HCT116 (cell line): ENCODE data around the gene PIEZO2. TPM values are rescaled to one million over a fixed set of nuclear protein-coding genes. Genes with fewer than 3 reads are reported as not detected.

ENCODE experiments used
- ATAC-seq: fragments of 200-7000 bp; cut with Tn5 transposase; 2 replicates; pipeline ENCODE4 v1.9.1; 2020; ENCODE audit warnings: mild to moderate bottlenecking, moderate library complexity
- BruUV-seq: library from RNA; stranded (reverse); fragments of 400-500 nt; replicated peaks from 2 replicates; lab custom pipeline; 2021; lab: Mats Ljungman, UMichigan
- CTCF ChIA-PET: fragments of 300-600 bp; sonication (Branson Sonifier 250); formaldehyde crosslinking; loops from one replicate; lab custom pipeline; 2021; ENCODE audit warnings: antibody characterized with exemption; lab: Charles Lee
- POLR2A ChIA-PET: fragments of 300-600, 350-600 bp; sonication (Branson Sonifier 250); formaldehyde crosslinking; loops from one replicate; lab custom pipeline; 2021; ENCODE audit warnings: antibody characterized with exemption; lab: Charles Lee
- RAD21 ChIA-PET, 2 experiments: fragments of 300-600 bp; sonication (Branson Sonifier 250); formaldehyde crosslinking; loops; one replicate each; lab custom pipeline; 2023; ENCODE audit warnings: low total read pairs in 2 of 2; ENCODE audit not compliant: uncharacterized antibody in 2 of 2, unreplicated experiment in 2 of 2, low non-redundant PET in 1 of 2; lab: Charles Lee
- DNase-seq: peaks from one replicate; pipeline ENCODE4 v3.0.0-alpha.2; 2010; ENCODE audit warnings: low read depth, low spot score
- H2AFZ ChIP-seq: fragments of 200-600 bp; shearing (Covaris generic), sonication (generic); 2 replicates; pipeline ENCODE4 v1.6.1; 2017; ENCODE audit warnings: low read depth, mixed run types, mixed read lengths, antibody characterized with exemption, low read length; ENCODE audit not compliant: poor library complexity, severe bottlenecking
- H3K27ac ChIP-seq: 2 replicates; pipeline ENCODE4 v1.5.1; 2012; ENCODE audit warnings: low read depth, low read length
- H3K27me3 ChIP-seq: fragments of 200-600 bp; sonication (generic); 2 replicates; pipeline ENCODE4 v1.6.1; 2016; ENCODE audit warnings: mixed run types, low read length, mixed read lengths; ENCODE audit not compliant: insufficient read depth
- H3K36me3 ChIP-seq, 2 experiments: fragments of 200-500 bp in 1 of 2; fragments of 200-600 bp in 1 of 2; sonication (Bioruptor generic) in 1 of 2; sonication (generic) in 1 of 2; 2 replicates each; pipeline versions ENCODE4 v1.5.1 to v1.6.1; 2014 to 2016; ENCODE audit warnings: low read length in 2 of 2, inconsistent platforms in 1 of 2, mixed read lengths in 1 of 2, mixed run types in 1 of 2; ENCODE audit not compliant: insufficient read depth in 2 of 2, control insufficient read depth in 1 of 2
- H3K4me1 ChIP-seq, 2 experiments: fragments of 200-600 bp in 1 of 2; sonication (generic) in 1 of 2; 2 replicates each; pipeline versions ENCODE4 v1.5.1 to v1.6.1; 2012 to 2017; ENCODE audit warnings: low read length in 2 of 2, inconsistent platforms in 1 of 2, mild to moderate bottlenecking in 1 of 2, mixed read lengths in 1 of 2, mixed run types in 1 of 2, moderate library complexity in 1 of 2; ENCODE audit not compliant: insufficient read depth in 2 of 2, control insufficient read depth in 1 of 2
- H3K4me2 ChIP-seq: fragments of 200-600 bp; sonication (generic); 2 replicates; pipeline ENCODE4 v1.6.1; 2017; ENCODE audit warnings: mixed run types, low read length, mixed read lengths
- H3K4me3 ChIP-seq, 2 experiments: fragments of 200-600 bp in 1 of 2; sonication (generic) in 1 of 2; replicated peaks in 1 of 2; 2 replicates each; pipeline ENCODE4 v1.5.1; 2011 to 2016; ENCODE audit warnings: low read length in 2 of 2, control low read depth in 1 of 2, low read depth in 1 of 2, mild to moderate bottlenecking in 1 of 2, mixed read lengths in 1 of 2, mixed run types in 1 of 2
- H3K79me2 ChIP-seq: fragments of 200-600 bp; sonication (generic); 2 replicates; pipeline ENCODE4 v1.6.1; 2017; ENCODE audit warnings: mild to moderate bottlenecking, mixed run types, low read length, moderate library complexity, mixed read lengths; ENCODE audit not compliant: insufficient read depth
- H3K9ac ChIP-seq: fragments of 200-600 bp; sonication (generic); 2 replicates; pipeline ENCODE4 v1.6.1; 2016; ENCODE audit warnings: low read length, mixed read lengths
- H3K9me2 ChIP-seq: fragments of 200-600 bp; sonication (generic), shearing (Covaris generic); 2 replicates; pipeline ENCODE4 v1.6.1; 2017; ENCODE audit warnings: mixed run types, mild to moderate bottlenecking, moderate library complexity; ENCODE audit not compliant: insufficient read depth
- H3K9me3 ChIP-seq, 2 experiments: fragments of 200-500 bp in 1 of 2; fragments of 200-600 bp in 1 of 2; sonication (Bioruptor generic) in 1 of 2; sonication (generic) in 1 of 2; 2 replicates each; pipeline ENCODE4 v1.6.1; 2014 to 2017; ENCODE audit warnings: low read length in 2 of 2, mixed read lengths in 2 of 2, inconsistent platforms in 1 of 2, low read depth in 1 of 2, mild to moderate bottlenecking in 1 of 2, mixed run types in 1 of 2, moderate library complexity in 1 of 2; ENCODE audit not compliant: control insufficient read depth in 1 of 2, insufficient read depth in 1 of 2
- H4K20me1 ChIP-seq: fragments of 200-600 bp; sonication (generic), shearing (Covaris generic); 2 replicates; pipeline ENCODE4 v1.6.1; 2017; ENCODE audit warnings: mixed run types, mild to moderate bottlenecking, moderate library complexity; ENCODE audit not compliant: insufficient read depth
- EZH2phosphoT487 ChIP-seq: fragments of 200-600 bp; IDR thresholded peaks from 2 replicates; pipeline ENCODE4 v1.6.1; 2018; ENCODE audit warnings: antibody characterized with exemption, borderline replicate concordance
- POLR2AphosphoS5 ChIP-seq: IDR thresholded peaks from 2 replicates; pipeline ENCODE4 v1.6.1; 2011; ENCODE audit warnings: mild to moderate bottlenecking, low read depth, low read length, moderate library complexity
- RAD21 ChIP-seq: IDR thresholded peaks from 2 replicates; pipeline ENCODE4 v1.6.1; 2012; ENCODE audit warnings: low read depth, mild to moderate bottlenecking
- SIN3A ChIP-seq: IDR thresholded peaks from 2 replicates; pipeline ENCODE4 v1.6.1; 2012; ENCODE audit warnings: low read depth
- SRF ChIP-seq: IDR thresholded peaks from 2 replicates; pipeline ENCODE4 v1.6.1; 2012; ENCODE audit warnings: low read depth
- TCF7L2 ChIP-seq: IDR thresholded peaks from 2 replicates; pipeline ENCODE4 v1.7.0; 2011; ENCODE audit warnings: borderline replicate concordance, inconsistent platforms; ENCODE audit not compliant: insufficient read depth, insufficient read length; ENCODE audit errors: extremely low read depth
- ZBTB33 ChIP-seq: IDR thresholded peaks from 2 replicates; pipeline ENCODE4 v1.6.1; 2011; ENCODE audit warnings: mild to moderate bottlenecking, low read length, moderate library complexity; ENCODE audit not compliant: insufficient replicate concordance; ENCODE audit errors: extremely low read depth
- intact Hi-C: fragments of 100-400 bp; cut with micrococcal nuclease; formaldehyde crosslinking; loops from 2 replicates; pipeline ENCODE4 v1.10.0; 2022
- total RNA-seq: library from RNA; stranded (reverse); gene quantifications from one replicate; pipeline ENCODE4 v1.2.1, GENCODE V29; 2021; ENCODE audit not compliant: unreplicated experiment

PIEZO2 gene
- total RNA-seq, 1 experiment from 2014 or later, result 0.34 TPM

- RAD21 ChIA-PET, result no interaction called here
- H3K9me3 ChIP-seq, result no peaks in the 10 kb centered on the region
- H3K9ac ChIP-seq, result no peak overlapping the region
- DNase-seq, result no peak
- TF ChIP-seq RAD21 (peak; percentile 17; the same call in 1 of the 2 replicates), SRF (no peak)
- no peak overlapping the region for H2AFZ ChIP-seq
- H3K27me3 ChIP-seq, result peaks cover 31% of the 10 kb centered on the region
- no peaks in the 10 kb centered on the region for H3K79me2 ChIP-seq
- BruUV-seq, result no TSS peak
- intact Hi-C loops, result loop anchor here (5.0 to 10.0 kb wide), 3 partner anchors 222 to 600 kb away; no protein-coding TSS in a partner anchor
- no peaks in the 10 kb centered on the region for H3K9me2 ChIP-seq
- H3K27ac ChIP-seq, result no peak overlapping the region
- H3K36me3 ChIP-seq, result no peaks in the 10 kb centered on the region
- POLR2A ChIA-PET, result no interaction called here
- no peaks in the 10 kb centered on the region for H3K4me1 ChIP-seq
- no peak overlapping the region for H3K4me2 ChIP-seq
- ATAC-seq, result no peak
- no peak overlapping the region for H3K4me3 ChIP-seq
- CTCF ChIA-PET, result interaction anchor here (0.9 kb wide), 1 partner anchor 369 kb away, joined by 3 read pairs; no protein-coding TSS in a partner anchor
- H4K20me1 ChIP-seq, result no peaks in the 10 kb centered on the region
Measured at GRCh38 chr18:10784596-10785202, 364.7 kb downstream of the PIEZO2 start.

GRCh38 chr18:10783941-10784340 lies 365.4 kb downstream of the PIEZO2 start:
- Histone ChIP-seq H3K4me1 (no peaks in the 10 kb centered on the region), H3K79me2 (no peaks in the 10 kb centered on the region), H3K4me2 (no peak overlapping the region), H3K36me3 (no peaks in the 10 kb centered on the region), H4K20me1 (no peaks in the 10 kb centered on the region), H3K4me3 (no peak overlapping the region), H2AFZ (no peak overlapping the region), H3K9me2 (no peaks in the 10 kb centered on the region), H3K27ac (no peak overlapping the region), H3K9me3 (no peaks in the 10 kb centered on the region), H3K9ac (no peak overlapping the region)
- ChIA-PET CTCF (no interaction called here), RAD21 (no interaction called here), POLR2A (no interaction called here)
- no peak for ATAC-seq
- no peak for DNase-seq
- BruUV-seq, result no TSS peak
- intact Hi-C loops, result loop anchor here (10.0 kb wide), 1 partner anchor 601 kb away; no protein-coding TSS in a partner anchor
- TF ChIP-seq SIN3A, result no peak
- TF ChIP-seq ZBTB33, result no peak
- no peak for TF ChIP-seq SRF
- no peak for TF ChIP-seq TCF7L2
- TF ChIP-seq EZH2phosphoT487, result no peak
- TF ChIP-seq POLR2AphosphoS5, result no peak
- TF ChIP-seq, all 23 proteins: peak for 0
- peaks cover 27% of the 10 kb centered on the region for H3K27me3 ChIP-seq
